GM18951 (cell line): Measurements from ENCODE around the gene RPL41.
"Not testable (repeated sequence)": the region's sequence is repeated elsewhere in the genome, so short reads cannot be mapped to it uniquely, and the experiment has no call there.

Experiments
- POLR2A ChIP-seq: IDR thresholded peaks from 4 replicates; pipeline ENCODE4 v1.6.1; 2011; ENCODE audit warnings: mild to moderate bottlenecking; ENCODE audit not compliant: insufficient read length, insufficient read depth; ENCODE audit errors: extremely low read depth
- in situ Hi-C: fragments of 300-500 bp; cut with MboI; formaldehyde crosslinking; loops from one replicate; pipeline ENCODE4 v1.12.0; 2022; ENCODE audit warnings: low sequenced_read_pairs, mixed read lengths, inconsistent platforms; ENCODE audit not compliant: unreplicated experiment

Gene RPL41

GRCh38 chr12:56116267-56117081 is at the start of gene RPL41:
RPL41 (plus strand) TSS chr12:56116633.
- in situ Hi-C loops = no loop called here
- TF ChIP-seq POLR2A = peak; percentile 99

GRCh38 chr12:56071648-56072047 is 44.8 kb upstream of the RPL41 start:
- in situ Hi-C loops = no loop called here
- TF ChIP-seq POLR2A = no peak

- in situ Hi-C loops = no loop called here
- no peak for TF ChIP-seq POLR2A
Measured at GRCh38 chr12:56074396-56074795, 42.0 kb upstream of the RPL41 start.

- in situ Hi-C loops = not testable (repeated sequence)
Measured at GRCh38 chr12:56077966-56078365, 38.5 kb upstream of the RPL41 start.

- no peak for TF ChIP-seq POLR2A
- in situ Hi-C loops = no loop called here
Measured at GRCh38 chr12:56078427-56078826, 38.0 kb upstream of the RPL41 start.

- in situ Hi-C loops = no loop called here
- TF ChIP-seq POLR2A = no peak
Measured at GRCh38 chr12:56078931-56079722, 37.3 kb upstream of the RPL41 start.

- TF ChIP-seq POLR2A = no peak
- in situ Hi-C loops = no loop called here
Measured at GRCh38 chr12:56079723-56080555, 36.5 kb upstream of the RPL41 start, which contains the start of gene ERBB3. ERBB3 (plus strand) TSS chr12:56080165; CDS start chr12:56080301, 136 bp downstream.

GRCh38 chr12:56080556-56081138 is 35.8 kb upstream of the RPL41 start:
- in situ Hi-C loops = no loop called here
- TF ChIP-seq POLR2A = no peak

GRCh38 chr12:56081393-56082347 is 34.8 kb upstream of the RPL41 start:
- TF ChIP-seq POLR2A = no peak
- in situ Hi-C loops = no loop called here

GRCh38 chr12:56082382-56082781 is 34.1 kb upstream of the RPL41 start:
- no peak for TF ChIP-seq POLR2A
- in situ Hi-C loops = no loop called here

GRCh38 chr12:56082967-56083366 is 33.5 kb upstream of the RPL41 start:
- in situ Hi-C loops = no loop called here

More at GRCh38 chr12:56082967-56083366, 33.5 kb upstream of the RPL41 start:
- no peak for TF ChIP-seq POLR2A
